Measurements from ENCODE around the gene DHRSX.

GRCh38 chrX:2336181-2336580 is 164.6 kb downstream of the DHRSX start:
- TF ChIP-seq EP300 (IDR thresholded peaks at IDR 0.05) (no peak), CTCF (IDR thresholded peaks at IDR 0.05) (no peak), POLR2AphosphoS5 (IDR thresholded peaks at IDR 0.05) (no peak), POLR2A (IDR thresholded peaks at IDR 0.05) (no peak)
